HG03432 (cell line): ENCODE data around the gene DTNA.

Source experiments
- ATAC-seq: cut with Tn5 transposase; IDR thresholded peaks from one replicate; pipeline ENCODE4 v1.9.1; 2021; ENCODE audit warnings: mild to moderate bottlenecking, moderate library complexity; ENCODE audit not compliant: unreplicated experiment

The DTNA gene

DNA sequence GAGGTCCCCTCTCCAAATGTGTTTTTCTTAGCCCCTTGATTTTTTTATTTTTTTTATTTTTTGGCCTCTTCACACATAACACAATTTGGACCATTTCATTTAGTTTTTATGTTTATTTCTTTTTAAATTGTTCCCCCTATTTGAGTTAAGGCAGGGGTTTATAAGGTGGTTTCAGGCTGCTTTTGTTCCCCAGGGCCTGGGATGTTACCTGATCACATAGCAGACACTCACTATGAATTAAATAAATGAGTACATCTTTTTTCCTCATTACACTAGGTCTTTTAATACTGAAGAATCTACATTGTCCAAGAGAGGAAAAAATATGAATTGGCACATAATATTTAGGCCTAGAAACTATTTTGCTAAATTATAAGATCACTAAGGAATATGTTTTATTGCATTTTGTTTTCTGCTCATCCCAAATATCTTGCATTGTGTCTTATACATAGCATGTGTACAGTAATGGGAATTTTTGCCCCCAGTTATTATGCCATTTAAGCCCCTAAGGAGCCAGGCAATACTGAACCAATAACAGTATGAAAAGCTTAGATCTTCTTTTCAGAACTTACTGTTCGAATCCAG is 218.7 kb downstream of the DTNA start:
- ATAC-seq: no peak

DNA sequence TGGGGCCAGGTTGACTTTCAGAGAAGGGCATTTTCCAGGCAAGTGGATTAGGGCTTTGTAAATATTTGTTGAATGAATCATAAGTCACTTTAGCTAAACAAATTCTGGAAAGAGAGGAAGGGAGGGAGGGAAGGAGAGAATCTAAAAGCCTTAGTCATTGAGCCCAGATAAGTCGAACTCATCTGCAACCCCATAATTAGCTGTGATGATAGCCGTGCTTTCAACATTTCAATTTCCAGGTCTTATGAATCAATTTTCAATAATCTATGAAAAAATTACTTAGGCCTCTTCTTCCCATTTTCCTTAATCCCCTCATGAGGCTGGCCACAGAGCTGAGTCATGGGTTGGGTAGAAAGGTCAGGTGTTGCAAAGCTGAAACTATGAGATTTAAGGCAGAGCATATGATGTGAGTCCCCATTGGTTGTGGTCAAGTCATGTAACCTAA is 219.3 kb downstream of the DTNA start:
- ATAC-seq: no peak

DNA sequence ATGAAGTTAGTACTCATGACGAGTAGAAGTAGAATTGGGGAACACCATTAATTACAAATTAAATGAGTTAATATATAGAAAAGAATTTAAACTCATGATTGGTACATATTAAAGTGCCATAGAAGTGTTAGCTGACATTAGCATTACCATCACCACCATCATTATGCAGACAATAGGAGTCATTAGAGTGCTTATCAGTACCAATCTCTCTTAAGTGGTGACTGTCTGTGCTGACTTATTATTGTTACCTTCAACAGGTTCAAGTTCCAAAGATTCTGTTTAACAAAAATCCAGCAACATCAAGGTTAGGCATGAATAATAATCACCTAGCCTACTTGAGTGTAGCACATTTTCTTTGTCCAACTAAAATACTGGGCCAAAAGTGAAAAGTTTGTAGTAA is 222.3 kb downstream of the DTNA start:
- no peak for ATAC-seq

DNA sequence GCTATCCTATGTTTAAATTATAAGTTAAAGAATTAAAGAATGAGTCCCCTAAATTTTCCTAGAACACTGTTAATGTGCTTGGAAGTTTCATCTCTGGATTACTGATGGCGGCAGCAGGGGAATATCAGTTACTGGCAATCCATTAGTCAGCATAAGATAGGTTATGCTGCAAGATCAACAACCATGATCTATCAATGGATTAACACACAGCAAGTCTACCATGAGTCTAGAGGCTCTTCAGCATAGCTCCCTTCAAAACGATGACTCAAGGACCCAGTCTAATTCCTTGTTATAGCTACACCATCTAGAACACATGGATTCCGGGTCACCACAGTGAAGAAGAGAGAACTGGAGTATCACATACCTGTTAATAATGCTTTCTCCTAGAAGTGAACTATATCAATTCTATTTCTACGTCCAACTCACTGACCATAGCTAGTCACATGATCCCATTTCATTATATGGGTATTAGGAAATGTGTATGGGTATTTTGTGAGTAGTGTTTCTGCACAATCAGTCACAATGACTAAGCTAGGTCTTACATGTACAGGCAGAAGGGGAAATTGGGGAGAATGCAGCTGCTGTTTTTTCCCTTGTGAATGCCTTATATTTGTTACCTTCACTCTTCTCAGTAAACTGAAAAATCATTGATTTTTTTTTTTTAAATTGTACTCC is 222.8 kb downstream of the DTNA start:
- ATAC-seq: no peak

DNA sequence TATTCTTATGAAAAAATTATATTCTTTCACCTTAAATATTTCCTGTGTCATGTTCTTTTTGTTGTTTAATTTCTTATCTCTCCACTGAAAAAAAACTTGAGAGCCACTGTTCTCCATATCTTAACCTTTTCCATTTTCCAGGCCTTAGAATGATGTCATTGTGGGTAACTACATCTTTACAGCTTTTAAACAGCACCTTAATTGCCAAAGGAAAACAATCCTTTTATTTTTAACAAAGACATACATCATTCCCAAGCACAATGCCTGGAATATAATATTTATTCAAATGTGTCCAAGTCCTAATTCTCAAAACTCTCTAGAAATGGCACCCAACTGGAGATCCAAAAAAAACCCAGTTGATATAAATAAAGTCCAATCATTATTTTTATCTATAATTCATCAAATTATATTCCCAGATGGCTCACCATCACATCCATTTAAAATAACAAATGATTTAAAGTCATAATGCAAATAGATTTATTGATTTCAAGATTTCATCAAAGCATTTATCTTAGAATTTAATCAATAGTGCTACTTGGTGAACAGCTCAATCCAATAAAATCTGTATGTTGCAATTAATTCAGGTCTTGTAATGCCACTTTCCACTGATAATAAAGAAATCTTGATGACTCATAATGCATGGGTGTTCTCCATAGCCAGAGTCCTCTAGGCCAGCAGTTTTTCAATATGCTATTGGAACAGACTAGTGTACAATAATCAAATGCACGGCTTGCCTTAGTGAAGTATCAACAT is 224.0 kb downstream of the DTNA start:
- ATAC-seq: no peak

DNA sequence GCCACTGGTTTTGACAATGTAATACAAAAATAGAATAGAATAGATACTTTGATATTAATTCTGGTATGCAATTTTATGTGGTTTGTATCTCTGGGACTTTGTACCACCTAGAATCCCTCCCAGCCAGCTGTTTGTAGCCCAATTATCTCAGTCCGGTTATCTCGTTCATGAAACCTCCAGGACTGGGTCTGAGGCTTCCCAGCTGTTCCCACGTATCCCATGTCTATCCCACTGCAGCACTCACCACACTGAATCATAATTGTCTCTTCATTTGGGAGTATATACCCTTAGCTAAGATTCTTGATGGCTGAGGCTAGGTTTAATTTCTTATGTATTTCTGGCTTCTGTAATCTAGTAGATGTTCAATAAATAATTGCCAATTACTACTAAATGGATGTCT is 226.7 kb downstream of the DTNA start:
- ATAC-seq: no peak

DNA sequence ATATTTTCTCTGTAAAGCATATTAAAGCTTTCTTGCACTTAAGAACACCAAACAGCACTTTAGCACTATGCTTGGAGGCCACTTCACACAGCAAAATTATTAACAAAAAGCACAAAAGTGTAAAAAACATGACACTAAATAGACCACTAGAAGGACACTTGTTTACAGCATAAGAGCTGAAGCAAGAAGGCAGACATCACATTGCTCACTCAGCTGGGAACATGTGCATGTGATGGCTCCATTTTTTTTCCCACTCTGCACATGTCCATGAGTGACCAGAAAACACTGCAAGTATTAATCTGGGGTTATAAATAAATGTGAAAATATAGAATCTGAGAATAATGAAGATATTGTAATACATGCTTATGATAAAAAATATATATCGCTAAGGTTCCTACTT is 228.0 kb downstream of the DTNA start:
- no peak for ATAC-seq
